ENCODE data around the gene PIAS1.

Gene PIAS1

DNA sequence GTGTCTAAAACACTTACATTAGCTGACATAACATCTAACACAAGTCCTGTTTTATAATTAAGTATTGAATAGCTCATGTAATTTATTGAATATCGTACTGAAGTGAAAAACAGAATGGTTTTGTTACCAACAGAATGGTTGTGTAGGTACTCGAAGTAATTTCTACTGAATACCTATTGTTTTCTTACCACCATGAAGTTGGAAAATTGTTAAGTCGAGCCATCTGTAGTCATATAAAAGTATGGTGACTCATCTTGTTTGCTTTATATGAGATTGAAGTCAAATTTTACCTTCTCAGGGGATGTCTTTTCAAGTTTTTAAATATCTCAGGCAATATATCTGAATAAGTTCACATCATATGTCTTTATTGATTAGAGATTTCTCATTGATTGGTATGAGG lies 37.6 kb downstream of the PIAS1 start:
- TF ChIP-seq RAD21 (IDR thresholded peaks at IDR 0.05; ENCODE audit: low read depth) (no peak), TEAD4 (IDR thresholded peaks at IDR 0.05) (no peak), TCF12 (IDR thresholded peaks at IDR 0.05; ENCODE audit: low read depth) (no peak), CREB1 (IDR thresholded peaks at IDR 0.05; ENCODE audit: low read depth) (no peak), CEBPB (IDR thresholded peaks at IDR 0.05) (no peak), YY1 (IDR thresholded peaks at IDR 0.05; ENCODE audit: low read depth) (no peak), TAF1 (IDR thresholded peaks at IDR 0.05; ENCODE audit: low read depth) (no peak)
- TF ChIP-seq, protein P1, sequence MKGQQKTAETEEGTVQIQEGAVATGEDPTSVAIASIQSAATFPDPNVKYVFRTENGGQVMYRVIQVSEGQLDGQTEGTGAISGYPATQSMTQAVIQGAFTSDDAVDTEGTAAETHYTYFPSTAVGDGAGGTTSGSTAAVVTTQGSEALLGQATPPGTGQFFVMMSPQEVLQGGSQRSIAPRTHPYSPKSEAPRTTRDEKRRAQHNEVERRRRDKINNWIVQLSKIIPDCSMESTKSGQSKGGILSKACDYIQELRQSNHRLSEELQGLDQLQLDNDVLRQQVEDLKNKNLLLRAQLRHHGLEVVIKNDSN (IDR thresholded peaks at IDR 0.05): no peak
- TF ChIP-seq, protein P2, sequence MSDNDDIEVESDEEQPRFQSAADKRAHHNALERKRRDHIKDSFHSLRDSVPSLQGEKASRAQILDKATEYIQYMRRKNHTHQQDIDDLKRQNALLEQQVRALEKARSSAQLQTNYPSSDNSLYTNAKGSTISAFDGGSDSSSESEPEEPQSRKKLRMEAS (IDR thresholded peaks at IDR 0.05): no peak
- TF ChIP-seq, protein P3, sequence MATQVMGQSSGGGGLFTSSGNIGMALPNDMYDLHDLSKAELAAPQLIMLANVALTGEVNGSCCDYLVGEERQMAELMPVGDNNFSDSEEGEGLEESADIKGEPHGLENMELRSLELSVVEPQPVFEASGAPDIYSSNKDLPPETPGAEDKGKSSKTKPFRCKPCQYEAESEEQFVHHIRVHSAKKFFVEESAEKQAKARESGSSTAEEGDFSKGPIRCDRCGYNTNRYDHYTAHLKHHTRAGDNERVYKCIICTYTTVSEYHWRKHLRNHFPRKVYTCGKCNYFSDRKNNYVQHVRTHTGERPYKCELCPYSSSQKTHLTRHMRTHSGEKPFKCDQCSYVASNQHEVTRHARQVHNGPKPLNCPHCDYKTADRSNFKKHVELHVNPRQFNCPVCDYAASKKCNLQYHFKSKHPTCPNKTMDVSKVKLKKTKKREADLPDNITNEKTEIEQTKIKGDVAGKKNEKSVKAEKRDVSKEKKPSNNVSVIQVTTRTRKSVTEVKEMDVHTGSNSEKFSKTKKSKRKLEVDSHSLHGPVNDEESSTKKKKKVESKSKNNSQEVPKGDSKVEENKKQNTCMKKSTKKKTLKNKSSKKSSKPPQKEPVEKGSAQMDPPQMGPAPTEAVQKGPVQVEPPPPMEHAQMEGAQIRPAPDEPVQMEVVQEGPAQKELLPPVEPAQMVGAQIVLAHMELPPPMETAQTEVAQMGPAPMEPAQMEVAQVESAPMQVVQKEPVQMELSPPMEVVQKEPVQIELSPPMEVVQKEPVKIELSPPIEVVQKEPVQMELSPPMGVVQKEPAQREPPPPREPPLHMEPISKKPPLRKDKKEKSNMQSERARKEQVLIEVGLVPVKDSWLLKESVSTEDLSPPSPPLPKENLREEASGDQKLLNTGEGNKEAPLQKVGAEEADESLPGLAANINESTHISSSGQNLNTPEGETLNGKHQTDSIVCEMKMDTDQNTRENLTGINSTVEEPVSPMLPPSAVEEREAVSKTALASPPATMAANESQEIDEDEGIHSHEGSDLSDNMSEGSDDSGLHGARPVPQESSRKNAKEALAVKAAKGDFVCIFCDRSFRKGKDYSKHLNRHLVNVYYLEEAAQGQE (IDR thresholded peaks at IDR 0.05; ENCODE audit: low read depth): no peak

GRCh38 chr15:68096099-68096498 lies 42.0 kb downstream of the PIAS1 start:
- TF ChIP-seq ZBTB7A (IDR thresholded peaks at IDR 0.05; ENCODE audit: low read depth) (no peak), TCF12 (IDR thresholded peaks at IDR 0.05; ENCODE audit: low read depth) (no peak), TAF1 (IDR thresholded peaks at IDR 0.05; ENCODE audit: low read depth) (no peak), CREB1 (IDR thresholded peaks at IDR 0.05; ENCODE audit: low read depth) (no peak), TEAD4 (IDR thresholded peaks at IDR 0.05) (no peak), CEBPB (IDR thresholded peaks at IDR 0.05) (no peak), NFIC (IDR thresholded peaks at IDR 0.05) (no peak), RAD21 (IDR thresholded peaks at IDR 0.05; ENCODE audit: low read depth) (no peak)

- no peak for TF ChIP-seq YY1 (IDR thresholded peaks at IDR 0.05; ENCODE audit: low read depth)
- TF ChIP-seq CEBPB (IDR thresholded peaks at IDR 0.05): no peak
- no peak for TF ChIP-seq TAF1 (IDR thresholded peaks at IDR 0.05; ENCODE audit: low read depth)
- TF ChIP-seq TCF12 (IDR thresholded peaks at IDR 0.05; ENCODE audit: low read depth): no peak
- no peak for TF ChIP-seq EGR1 (IDR thresholded peaks at IDR 0.05)
- TF ChIP-seq ZBTB7A (IDR thresholded peaks at IDR 0.05; ENCODE audit: low read depth): no peak
- TF ChIP-seq, protein P3 (IDR thresholded peaks at IDR 0.05; ENCODE audit: low read depth): no peak
- TF ChIP-seq, protein P2 (IDR thresholded peaks at IDR 0.05): no peak
- TF ChIP-seq, protein P1 (IDR thresholded peaks at IDR 0.05): no peak
- no peak for TF ChIP-seq EP300 (IDR thresholded peaks at IDR 0.05; ENCODE audit: borderline replicate concordance)
- no peak for TF ChIP-seq RAD21 (IDR thresholded peaks at IDR 0.05; ENCODE audit: low read depth)
- TF ChIP-seq TEAD4 (IDR thresholded peaks at IDR 0.05): no peak
- no peak for TF ChIP-seq NFIC (IDR thresholded peaks at IDR 0.05)
- no peak for TF ChIP-seq CREB1 (IDR thresholded peaks at IDR 0.05; ENCODE audit: low read depth)
These were observed 42.9 kb downstream of the PIAS1 start for GRCh38 chr15:68097029-68097428.

DNA sequence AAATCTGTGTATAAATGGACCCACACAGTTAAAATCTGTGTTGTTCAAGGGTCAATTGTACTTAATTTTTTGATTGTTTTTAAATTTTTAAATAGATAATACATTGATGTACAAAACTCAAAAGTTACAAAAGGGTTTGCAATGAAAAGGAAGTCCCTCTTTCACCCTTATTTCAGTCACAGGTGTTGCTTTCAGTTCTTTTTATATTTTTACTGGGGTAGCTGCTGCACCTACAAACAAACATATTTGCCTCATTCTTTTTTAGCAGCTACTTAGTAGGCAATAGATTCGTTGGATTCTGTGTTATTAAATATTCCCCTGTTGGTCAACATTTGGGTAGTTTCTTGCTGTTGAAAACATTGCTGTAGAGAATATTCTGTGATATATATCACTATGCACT lies 44.4 kb downstream of the PIAS1 start:
- no peak for TF ChIP-seq ZBTB7A (IDR thresholded peaks at IDR 0.05; ENCODE audit: low read depth)
- no peak for TF ChIP-seq TAF1 (IDR thresholded peaks at IDR 0.05; ENCODE audit: low read depth)
- no peak for TF ChIP-seq CEBPB (IDR thresholded peaks at IDR 0.05)

GRCh38 chr15:68100194-68100593 lies 46.1 kb downstream of the PIAS1 start:
- TF ChIP-seq EGR1 (IDR thresholded peaks at IDR 0.05) (no peak), EP300 (IDR thresholded peaks at IDR 0.05; ENCODE audit: borderline replicate concordance) (no peak), TCF12 (IDR thresholded peaks at IDR 0.05; ENCODE audit: low read depth) (no peak), TEAD4 (IDR thresholded peaks at IDR 0.05) (no peak)

DNA sequence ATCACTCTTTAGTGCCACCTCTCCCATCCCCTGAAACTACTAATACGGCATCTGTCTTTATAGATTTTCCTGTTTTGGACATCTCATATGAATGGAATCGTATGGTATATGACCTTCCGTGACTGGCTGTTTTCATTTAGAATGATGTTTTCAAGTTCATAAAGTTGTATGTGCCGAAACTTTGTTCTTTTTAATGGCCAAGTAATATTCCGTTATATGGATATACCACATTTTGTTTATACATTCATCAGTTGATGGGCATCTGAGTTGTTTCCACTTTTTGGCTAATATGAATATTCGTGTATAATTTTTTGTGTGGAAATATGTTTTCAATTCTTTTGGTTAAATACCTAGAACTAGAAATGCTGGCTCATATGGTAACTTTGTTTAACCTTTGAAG lies 49.5 kb downstream of the PIAS1 start:
- TF ChIP-seq ZBTB7A (IDR thresholded peaks at IDR 0.05; ENCODE audit: low read depth): no peak
- no peak for TF ChIP-seq TAF1 (IDR thresholded peaks at IDR 0.05; ENCODE audit: low read depth)
- TF ChIP-seq YY1 (IDR thresholded peaks at IDR 0.05; ENCODE audit: low read depth): no peak
- TF ChIP-seq EGR1 (IDR thresholded peaks at IDR 0.05): no peak
- no peak for TF ChIP-seq NFIC (IDR thresholded peaks at IDR 0.05)
- TF ChIP-seq EP300 (IDR thresholded peaks at IDR 0.05; ENCODE audit: borderline replicate concordance): no peak
- no peak for TF ChIP-seq TCF12 (IDR thresholded peaks at IDR 0.05; ENCODE audit: low read depth)
- TF ChIP-seq CREB1 (IDR thresholded peaks at IDR 0.05; ENCODE audit: low read depth): no peak
- TF ChIP-seq TEAD4 (IDR thresholded peaks at IDR 0.05): no peak

- TF ChIP-seq, protein P3 (IDR thresholded peaks at IDR 0.05; ENCODE audit: low read depth): no peak
- peak; percentile 69 for TF ChIP-seq TEAD4 (IDR thresholded peaks at IDR 0.05)
These were observed 52.5 kb downstream of the PIAS1 start for GRCh38 chr15:68106656-68107055.
